ENCODE data around the gene GCN1.

GCN1 gene

GRCh38 chr12:120138366-120138765 lies 56.1 kb downstream of the GCN1 start:
- H3K9ac ChIP-seq (ENCODE audit: low read depth, low read length) = no peak overlapping the region
- H3K36me3 ChIP-seq (ENCODE audit: control insufficient read depth, insufficient read depth, low read length) = peaks cover 97% of the 10 kb centered on the region
- no peaks in the 10 kb centered on the region for H3K27me3 ChIP-seq (ENCODE audit: control insufficient read depth, insufficient read depth, low read length)
- no peaks in the 10 kb centered on the region for H3K9me3 ChIP-seq (ENCODE audit: control insufficient read depth, insufficient read depth, low read length)
- no peak overlapping the region for H3K4me3 ChIP-seq (ENCODE audit: low read depth, low read length)
- H3K4me1 ChIP-seq (ENCODE audit: control insufficient read depth, insufficient read depth, low read length) = no peaks in the 10 kb centered on the region
- no peak overlapping the region for H3K27ac ChIP-seq (ENCODE audit: low read depth, low read length)

DNA sequence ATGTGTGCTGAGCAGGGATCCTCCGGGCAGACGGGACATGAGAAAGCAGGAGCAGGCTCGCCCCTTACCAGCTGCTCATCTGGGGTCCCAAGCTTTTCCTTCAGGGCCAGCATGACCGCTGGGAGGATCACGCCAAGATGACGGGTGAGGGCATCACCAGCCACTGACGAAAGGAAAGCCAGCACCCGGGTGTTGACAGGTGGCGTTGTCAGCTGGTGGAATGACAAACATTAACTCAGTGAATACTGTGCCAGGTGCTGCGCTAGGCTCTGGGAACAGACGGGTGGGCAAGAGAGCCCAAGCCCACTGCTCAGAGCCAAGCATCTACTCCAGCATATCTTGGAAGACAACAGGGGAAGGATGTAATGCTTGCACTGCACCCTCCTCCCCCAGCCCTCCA lies 56.7 kb downstream of the GCN1 start:
- Histone ChIP-seq H3K36me3 (ENCODE audit: control insufficient read depth, insufficient read depth, low read length) (peaks cover 97% of the 10 kb centered on the region), H3K4me1 (ENCODE audit: control insufficient read depth, insufficient read depth, low read length) (no peaks in the 10 kb centered on the region), H3K9ac (ENCODE audit: low read depth, low read length) (no peak overlapping the region), H3K27ac (ENCODE audit: low read depth, low read length) (no peak overlapping the region), H3K4me3 (ENCODE audit: low read depth, low read length) (no peak overlapping the region), H3K9me3 (ENCODE audit: control insufficient read depth, insufficient read depth, low read length) (no peaks in the 10 kb centered on the region), H3K27me3 (ENCODE audit: control insufficient read depth, insufficient read depth, low read length) (no peaks in the 10 kb centered on the region)

- H3K9me3 ChIP-seq (ENCODE audit: control insufficient read depth, insufficient read depth, low read length) = no peaks in the 10 kb centered on the region
- no peak overlapping the region for H3K4me3 ChIP-seq (ENCODE audit: low read depth, low read length)
- peaks cover 97% of the 10 kb centered on the region for H3K36me3 ChIP-seq (ENCODE audit: control insufficient read depth, insufficient read depth, low read length)
- H3K4me1 ChIP-seq (ENCODE audit: control insufficient read depth, insufficient read depth, low read length) = no peaks in the 10 kb centered on the region
- no peaks in the 10 kb centered on the region for H3K27me3 ChIP-seq (ENCODE audit: control insufficient read depth, insufficient read depth, low read length)
- H3K9ac ChIP-seq (ENCODE audit: low read depth, low read length) = no peak overlapping the region
- no peak overlapping the region for H3K27ac ChIP-seq (ENCODE audit: low read depth, low read length)
These were observed 58.3 kb downstream of the GCN1 start for GRCh38 chr12:120136093-120136770.

DNA sequence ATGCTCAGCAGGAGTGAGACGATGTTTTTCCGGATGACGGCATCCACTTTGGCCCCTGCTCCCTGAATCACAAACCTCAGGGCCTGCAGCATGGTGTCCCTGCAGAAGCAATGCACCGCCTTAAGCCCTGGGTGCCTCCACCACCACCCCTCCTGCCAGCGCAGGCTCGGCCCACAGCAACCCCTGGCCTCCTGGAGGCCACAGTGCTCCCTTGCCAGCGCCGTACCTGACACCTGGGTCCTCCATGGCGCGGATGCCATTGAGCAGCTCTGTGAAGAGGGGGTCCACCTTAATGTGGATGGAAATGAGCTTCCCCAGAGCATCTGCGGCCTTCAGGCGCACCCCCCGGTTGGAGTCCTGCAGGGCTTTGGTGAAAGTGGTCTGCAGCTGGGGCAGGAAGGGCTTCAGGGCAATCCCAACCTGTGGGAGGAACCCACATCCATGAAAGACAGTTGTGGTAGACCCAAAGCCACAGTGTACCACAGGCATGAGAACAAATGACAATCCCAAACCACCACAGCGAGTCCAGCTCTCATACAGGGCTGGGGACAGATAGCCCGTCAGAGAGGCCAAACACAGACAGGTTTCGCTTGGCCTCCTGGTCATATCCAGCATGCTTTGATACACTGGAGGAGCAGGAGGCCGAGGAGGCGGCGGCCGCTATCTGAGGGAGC lies 60.1 kb downstream of the GCN1 start:
- peaks cover 97% of the 10 kb centered on the region for H3K36me3 ChIP-seq (ENCODE audit: control insufficient read depth, insufficient read depth, low read length)
- H3K27ac ChIP-seq (ENCODE audit: low read depth, low read length) = no peak overlapping the region
- no peak overlapping the region for H3K9ac ChIP-seq (ENCODE audit: low read depth, low read length)

GRCh38 chr12:120132863-120133385 lies 61.6 kb downstream of the GCN1 start:
- Histone ChIP-seq H3K9me3 (ENCODE audit: control insufficient read depth, insufficient read depth, low read length) (no peaks in the 10 kb centered on the region), H3K36me3 (ENCODE audit: control insufficient read depth, insufficient read depth, low read length) (peaks cover 99% of the 10 kb centered on the region), H3K4me3 (ENCODE audit: low read depth, low read length) (no peak overlapping the region), H3K27ac (ENCODE audit: low read depth, low read length) (no peak overlapping the region), H3K27me3 (ENCODE audit: control insufficient read depth, insufficient read depth, low read length) (no peaks in the 10 kb centered on the region), H3K4me1 (ENCODE audit: control insufficient read depth, insufficient read depth, low read length) (no peaks in the 10 kb centered on the region), H3K9ac (ENCODE audit: low read depth, low read length) (no peak overlapping the region)

More for the DNA sequence above, 60.1 kb downstream of the GCN1 start:
- no peak overlapping the region for H3K4me3 ChIP-seq (ENCODE audit: low read depth, low read length)
- no peaks in the 10 kb centered on the region for H3K27me3 ChIP-seq (ENCODE audit: control insufficient read depth, insufficient read depth, low read length)
- no peaks in the 10 kb centered on the region for H3K9me3 ChIP-seq (ENCODE audit: control insufficient read depth, insufficient read depth, low read length)
- no peaks in the 10 kb centered on the region for H3K4me1 ChIP-seq (ENCODE audit: control insufficient read depth, insufficient read depth, low read length)

- no peaks in the 10 kb centered on the region for H3K9me3 ChIP-seq (ENCODE audit: control insufficient read depth, insufficient read depth, low read length)
- peaks cover 2% of the 10 kb centered on the region for H3K4me1 ChIP-seq (ENCODE audit: control insufficient read depth, insufficient read depth, low read length)
- no peak overlapping the region for H3K9ac ChIP-seq (ENCODE audit: low read depth, low read length)
- no peak overlapping the region for H3K4me3 ChIP-seq (ENCODE audit: low read depth, low read length)
- H3K27me3 ChIP-seq (ENCODE audit: control insufficient read depth, insufficient read depth, low read length) = no peaks in the 10 kb centered on the region
- no peak overlapping the region for H3K27ac ChIP-seq (ENCODE audit: low read depth, low read length)
- peaks cover 99% of the 10 kb centered on the region for H3K36me3 ChIP-seq (ENCODE audit: control insufficient read depth, insufficient read depth, low read length)
These were observed 62.3 kb downstream of the GCN1 start for GRCh38 chr12:120132054-120132836.

GRCh38 chr12:120131116-120131515 lies 63.4 kb downstream of the GCN1 start:
- Histone ChIP-seq H3K4me3 (ENCODE audit: low read depth, low read length) (no peak overlapping the region), H3K9ac (ENCODE audit: low read depth, low read length) (no peak overlapping the region), H3K27me3 (ENCODE audit: control insufficient read depth, insufficient read depth, low read length) (no peaks in the 10 kb centered on the region), H3K9me3 (ENCODE audit: control insufficient read depth, insufficient read depth, low read length) (no peaks in the 10 kb centered on the region), H3K4me1 (ENCODE audit: control insufficient read depth, insufficient read depth, low read length) (peaks cover 3% of the 10 kb centered on the region), H3K27ac (ENCODE audit: low read depth, low read length) (no peak overlapping the region), H3K36me3 (ENCODE audit: control insufficient read depth, insufficient read depth, low read length) (peaks cover 99% of the 10 kb centered on the region)

GRCh38 chr12:120130011-120130410 lies 64.5 kb downstream of the GCN1 start:
- Histone ChIP-seq H3K4me1 (ENCODE audit: control insufficient read depth, insufficient read depth, low read length) (peaks cover 3% of the 10 kb centered on the region), H3K36me3 (ENCODE audit: control insufficient read depth, insufficient read depth, low read length) (peaks cover 94% of the 10 kb centered on the region), H3K9ac (ENCODE audit: low read depth, low read length) (no peak overlapping the region), H3K4me3 (ENCODE audit: low read depth, low read length) (no peak overlapping the region), H3K27ac (ENCODE audit: low read depth, low read length) (no peak overlapping the region), H3K9me3 (ENCODE audit: control insufficient read depth, insufficient read depth, low read length) (no peaks in the 10 kb centered on the region), H3K27me3 (ENCODE audit: control insufficient read depth, insufficient read depth, low read length) (no peaks in the 10 kb centered on the region)

DNA sequence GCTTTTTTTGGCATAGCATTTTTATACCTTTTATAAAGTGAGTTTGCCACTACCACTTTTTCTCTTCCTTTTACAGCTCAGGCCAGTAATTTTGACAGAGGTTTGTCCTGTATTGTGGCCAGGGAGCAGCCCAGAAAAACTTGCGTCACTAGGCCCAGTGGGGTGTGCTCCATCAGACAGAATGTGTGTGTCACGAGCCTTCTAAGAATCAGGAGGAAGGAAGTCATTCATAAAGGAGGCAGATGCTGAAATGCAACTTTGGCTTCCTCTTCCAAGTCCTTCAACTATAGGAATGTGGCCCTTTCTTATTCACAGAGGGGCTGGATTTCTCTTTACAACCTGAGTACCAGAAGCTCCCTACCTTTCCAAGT lies 67.9 kb downstream of the GCN1 start:
- Histone ChIP-seq H3K4me3 (ENCODE audit: low read depth, low read length) (no peak overlapping the region), H3K27me3 (ENCODE audit: control insufficient read depth, insufficient read depth, low read length) (no peaks in the 10 kb centered on the region), H3K36me3 (ENCODE audit: control insufficient read depth, insufficient read depth, low read length) (peaks cover 60% of the 10 kb centered on the region), H3K9ac (ENCODE audit: low read depth, low read length) (no peak overlapping the region), H3K27ac (ENCODE audit: low read depth, low read length) (no peak overlapping the region), H3K4me1 (ENCODE audit: control insufficient read depth, insufficient read depth, low read length) (peaks cover 3% of the 10 kb centered on the region), H3K9me3 (ENCODE audit: control insufficient read depth, insufficient read depth, low read length) (no peaks in the 10 kb centered on the region)

GRCh38 chr12:120125792-120126634 lies 68.5 kb downstream of the GCN1 start:
- Histone ChIP-seq H3K36me3 (ENCODE audit: control insufficient read depth, insufficient read depth, low read length) (peaks cover 54% of the 10 kb centered on the region), H3K4me3 (ENCODE audit: low read depth, low read length) (no peak overlapping the region), H3K27me3 (ENCODE audit: control insufficient read depth, insufficient read depth, low read length) (no peaks in the 10 kb centered on the region), H3K9ac (ENCODE audit: low read depth, low read length) (no peak overlapping the region), H3K27ac (ENCODE audit: low read depth, low read length) (no peak overlapping the region), H3K9me3 (ENCODE audit: control insufficient read depth, insufficient read depth, low read length) (no peaks in the 10 kb centered on the region), H3K4me1 (ENCODE audit: control insufficient read depth, insufficient read depth, low read length) (peaks cover 3% of the 10 kb centered on the region)
